WTC11 (cell line): ENCODE measurements around the gene MANSC1. TPM values are rescaled to one million over a fixed set of nuclear protein-coding genes. Genes with fewer than 3 reads are reported as not detected.
A peak's percentile ranks its signal among the peaks of the same experiment; 100 is the strongest.

Experiments used
- CREB1 ChIP-seq: sonication (generic); formaldehyde crosslinking; IDR thresholded peaks from 2 replicates; pipeline ENCODE4 v1.8.0; 2023; ENCODE audit warnings: mild to moderate bottlenecking, missing genetic modification reagents
- CREM ChIP-seq: sonication (generic); formaldehyde crosslinking; IDR thresholded peaks from 2 replicates; pipeline ENCODE4 v1.8.1; 2022; ENCODE audit warnings: mild to moderate bottlenecking, missing genetic modification reagents, moderate library complexity
- E2F5 ChIP-seq: sonication (generic); formaldehyde crosslinking; IDR thresholded peaks from 2 replicates; pipeline ENCODE4 v1.8.1; 2022; ENCODE audit warnings: mild to moderate bottlenecking, moderate library complexity, missing genetic modification reagents
- ESRRA ChIP-seq: sonication (generic); formaldehyde crosslinking; IDR thresholded peaks from 2 replicates; pipeline ENCODE4 v1.8.1; 2022; ENCODE audit warnings: mild to moderate bottlenecking, missing genetic modification reagents, borderline replicate concordance
- JUN ChIP-seq: sonication (generic); formaldehyde crosslinking; IDR thresholded peaks from 2 replicates; pipeline ENCODE4 v1.8.0; 2023; ENCODE audit warnings: mild to moderate bottlenecking, missing genetic modification reagents
- MAX ChIP-seq: sonication (generic); formaldehyde crosslinking; IDR thresholded peaks from 2 replicates; pipeline ENCODE4 v1.8.0; 2022; ENCODE audit warnings: mild to moderate bottlenecking, missing genetic modification reagents
- MYBL2 ChIP-seq: sonication (generic); formaldehyde crosslinking; IDR thresholded peaks from 2 replicates; pipeline ENCODE4 v1.8.1; 2023; ENCODE audit warnings: mild to moderate bottlenecking, moderate library complexity, missing genetic modification reagents
- NFYB ChIP-seq: sonication (generic); formaldehyde crosslinking; conservative IDR thresholded peaks from 2 replicates; pipeline ENCODE4 v1.8.0; 2022; ENCODE audit warnings: low read depth, missing genetic modification reagents
- RELA ChIP-seq: sonication (generic); formaldehyde crosslinking; IDR thresholded peaks from 2 replicates; pipeline ENCODE4 v1.8.1; 2022; ENCODE audit warnings: missing genetic modification reagents, mild to moderate bottlenecking, borderline replicate concordance
- SP1 ChIP-seq: sonication (generic); formaldehyde crosslinking; conservative IDR thresholded peaks from 2 replicates; pipeline ENCODE4 v1.8.1; 2022; ENCODE audit warnings: missing genetic modification reagents
- ZNF263 ChIP-seq: sonication (generic); formaldehyde crosslinking; IDR thresholded peaks from 2 replicates; pipeline ENCODE4 v1.8.1; 2022; ENCODE audit warnings: low read depth, mild to moderate bottlenecking, moderate library complexity, missing genetic modification reagents
- total RNA-seq: library from RNA; stranded (reverse); gene quantifications from 3 replicates; pipeline ENCODE4 v1.2.3, GENCODE V29; 2021
- TF ChIP-seq, protein P1 (sequence below): sonication (generic); formaldehyde crosslinking; IDR thresholded peaks from 2 replicates; pipeline ENCODE4 v1.8.1; 2023; ENCODE audit warnings: mild to moderate bottlenecking, missing genetic modification reagents, moderate library complexity
- TF ChIP-seq, protein P2 (sequence below): sonication (generic); formaldehyde crosslinking; IDR thresholded peaks from 2 replicates; pipeline ENCODE4 v1.8.1; 2023; ENCODE audit warnings: mild to moderate bottlenecking, moderate library complexity, missing genetic modification reagents
- TF ChIP-seq, protein P3 (sequence below): fragments of 250-450 bp; sonication (Bioruptor Pico); IDR thresholded peaks from 2 replicates; pipeline ENCODE4 v2.1.2; 2022; ENCODE audit warnings: mild to moderate bottlenecking, moderate library complexity
- TF ChIP-seq, protein P4 (sequence below): sonication (generic); formaldehyde crosslinking; IDR thresholded peaks from 2 replicates; pipeline ENCODE4 v1.8.0; 2023; ENCODE audit warnings: missing genetic modification reagents, mild to moderate bottlenecking, borderline replicate concordance

MANSC1 gene
- total RNA-seq, 1 experiment from 2014 or later: 6.8 TPM

DNA sequence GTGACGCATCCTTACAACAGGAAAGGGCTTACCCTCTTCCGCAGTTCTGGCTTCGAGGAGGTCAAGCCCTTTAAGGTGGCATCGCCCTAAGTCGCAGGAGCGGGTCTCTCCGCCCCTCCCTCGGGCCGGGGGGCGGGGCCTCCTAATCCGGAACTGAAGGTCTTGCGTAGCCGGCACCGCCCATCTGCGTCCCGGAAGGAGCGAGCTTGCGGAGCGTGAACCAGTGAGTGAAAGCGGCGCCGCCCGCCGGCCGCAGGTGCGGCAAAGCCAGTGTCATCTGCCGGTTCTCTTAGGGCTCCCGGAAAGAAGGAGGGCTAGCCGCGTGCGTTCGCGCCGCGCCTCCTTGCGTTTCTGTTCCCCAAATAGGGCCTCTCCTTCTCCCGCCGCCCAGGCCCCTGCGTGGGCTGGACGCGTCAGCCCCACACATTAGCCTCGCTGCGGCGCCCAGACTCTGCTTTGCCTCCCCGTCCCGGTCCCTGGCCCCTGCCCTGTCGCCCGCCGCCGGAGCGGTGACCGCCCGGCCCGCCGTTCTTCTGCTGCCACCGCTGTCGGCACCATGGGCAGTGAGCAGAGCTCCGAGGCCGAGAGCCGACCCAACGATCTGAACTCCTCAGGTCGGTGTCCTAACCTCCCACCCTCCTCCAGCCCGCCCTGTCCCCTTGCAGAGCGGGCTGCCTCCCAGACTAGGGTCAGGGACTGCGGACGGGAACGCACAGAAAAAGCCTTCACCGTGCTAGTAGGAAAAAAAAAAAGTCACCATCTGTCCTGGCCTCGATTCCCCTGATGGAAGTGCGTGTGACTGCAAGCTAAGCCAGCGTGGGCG lies 7.1 kb upstream of the MANSC1 start, which contains the start of gene BORCS5 (continued):
- TF ChIP-seq E2F5 (CRISPR knock-in tag) (0 out of 2 replicates have a peak, but pooled peaks have one; percentile 47), CREB1 (CRISPR knock-in tag) (no peak), NFYB (CRISPR knock-in tag) (no peak), ZNF263 (no peak), JUN (CRISPR knock-in tag) (peak; percentile 60; the same call in 1 of the 2 replicates), MYBL2 (CRISPR knock-in tag) (0 out of 2 replicates have a peak, but pooled peaks have one; percentile 53), ESRRA (CRISPR knock-in tag) (0 out of 2 replicates have a peak, but pooled peaks have one; percentile 39), SP1 (CRISPR knock-in tag) (peak; percentile 92), RELA (CRISPR knock-in tag) (peak; percentile 66; the same call in 1 of the 2 replicates), MAX (CRISPR knock-in tag) (peak; percentile 89), CREM (CRISPR knock-in tag) (peak; percentile 72)
- TF ChIP-seq, protein P1, sequence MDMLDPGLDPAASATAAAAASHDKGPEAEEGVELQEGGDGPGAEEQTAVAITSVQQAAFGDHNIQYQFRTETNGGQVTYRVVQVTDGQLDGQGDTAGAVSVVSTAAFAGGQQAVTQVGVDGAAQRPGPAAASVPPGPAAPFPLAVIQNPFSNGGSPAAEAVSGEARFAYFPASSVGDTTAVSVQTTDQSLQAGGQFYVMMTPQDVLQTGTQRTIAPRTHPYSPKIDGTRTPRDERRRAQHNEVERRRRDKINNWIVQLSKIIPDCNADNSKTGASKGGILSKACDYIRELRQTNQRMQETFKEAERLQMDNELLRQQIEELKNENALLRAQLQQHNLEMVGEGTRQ (CRISPR knock-in tag): 0 out of 2 replicates have a peak, but pooled peaks have one; percentile 10
- TF ChIP-seq, protein P2, sequence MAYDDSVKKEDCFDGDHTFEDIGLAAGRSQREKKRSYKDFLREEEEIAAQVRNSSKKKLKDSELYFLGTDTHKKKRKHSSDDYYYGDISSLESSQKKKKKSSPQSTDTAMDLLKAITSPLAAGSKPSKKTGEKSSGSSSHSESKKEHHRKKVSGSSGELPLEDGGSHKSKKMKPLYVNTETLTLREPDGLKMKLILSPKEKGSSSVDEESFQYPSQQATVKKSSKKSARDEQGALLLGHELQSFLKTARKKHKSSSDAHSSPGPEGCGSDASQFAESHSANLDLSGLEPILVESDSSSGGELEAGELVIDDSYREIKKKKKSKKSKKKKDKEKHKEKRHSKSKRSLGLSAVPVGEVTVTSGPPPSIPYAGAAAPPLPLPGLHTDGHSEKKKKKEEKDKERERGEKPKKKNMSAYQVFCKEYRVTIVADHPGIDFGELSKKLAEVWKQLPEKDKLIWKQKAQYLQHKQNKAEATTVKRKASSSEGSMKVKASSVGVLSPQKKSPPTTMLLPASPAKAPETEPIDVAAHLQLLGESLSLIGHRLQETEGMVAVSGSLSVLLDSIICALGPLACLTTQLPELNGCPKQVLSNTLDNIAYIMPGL: peak; percentile 95
- TF ChIP-seq, protein P3, sequence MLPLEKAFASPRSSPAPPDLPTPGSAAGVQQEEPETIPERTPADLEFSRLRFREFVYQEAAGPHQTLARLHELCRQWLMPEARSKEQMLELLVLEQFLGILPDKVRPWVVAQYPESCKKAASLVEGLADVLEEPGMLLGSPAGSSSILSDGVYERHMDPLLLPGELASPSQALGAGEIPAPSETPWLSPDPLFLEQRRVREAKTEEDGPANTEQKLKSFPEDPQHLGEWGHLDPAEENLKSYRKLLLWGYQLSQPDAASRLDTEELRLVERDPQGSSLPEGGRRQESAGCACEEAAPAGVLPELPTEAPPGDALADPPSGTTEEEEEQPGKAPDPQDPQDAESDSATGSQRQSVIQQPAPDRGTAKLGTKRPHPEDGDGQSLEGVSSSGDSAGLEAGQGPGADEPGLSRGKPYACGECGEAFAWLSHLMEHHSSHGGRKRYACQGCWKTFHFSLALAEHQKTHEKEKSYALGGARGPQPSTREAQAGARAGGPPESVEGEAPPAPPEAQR (CRISPR knock-in tag): no peak
- TF ChIP-seq, protein P4, sequence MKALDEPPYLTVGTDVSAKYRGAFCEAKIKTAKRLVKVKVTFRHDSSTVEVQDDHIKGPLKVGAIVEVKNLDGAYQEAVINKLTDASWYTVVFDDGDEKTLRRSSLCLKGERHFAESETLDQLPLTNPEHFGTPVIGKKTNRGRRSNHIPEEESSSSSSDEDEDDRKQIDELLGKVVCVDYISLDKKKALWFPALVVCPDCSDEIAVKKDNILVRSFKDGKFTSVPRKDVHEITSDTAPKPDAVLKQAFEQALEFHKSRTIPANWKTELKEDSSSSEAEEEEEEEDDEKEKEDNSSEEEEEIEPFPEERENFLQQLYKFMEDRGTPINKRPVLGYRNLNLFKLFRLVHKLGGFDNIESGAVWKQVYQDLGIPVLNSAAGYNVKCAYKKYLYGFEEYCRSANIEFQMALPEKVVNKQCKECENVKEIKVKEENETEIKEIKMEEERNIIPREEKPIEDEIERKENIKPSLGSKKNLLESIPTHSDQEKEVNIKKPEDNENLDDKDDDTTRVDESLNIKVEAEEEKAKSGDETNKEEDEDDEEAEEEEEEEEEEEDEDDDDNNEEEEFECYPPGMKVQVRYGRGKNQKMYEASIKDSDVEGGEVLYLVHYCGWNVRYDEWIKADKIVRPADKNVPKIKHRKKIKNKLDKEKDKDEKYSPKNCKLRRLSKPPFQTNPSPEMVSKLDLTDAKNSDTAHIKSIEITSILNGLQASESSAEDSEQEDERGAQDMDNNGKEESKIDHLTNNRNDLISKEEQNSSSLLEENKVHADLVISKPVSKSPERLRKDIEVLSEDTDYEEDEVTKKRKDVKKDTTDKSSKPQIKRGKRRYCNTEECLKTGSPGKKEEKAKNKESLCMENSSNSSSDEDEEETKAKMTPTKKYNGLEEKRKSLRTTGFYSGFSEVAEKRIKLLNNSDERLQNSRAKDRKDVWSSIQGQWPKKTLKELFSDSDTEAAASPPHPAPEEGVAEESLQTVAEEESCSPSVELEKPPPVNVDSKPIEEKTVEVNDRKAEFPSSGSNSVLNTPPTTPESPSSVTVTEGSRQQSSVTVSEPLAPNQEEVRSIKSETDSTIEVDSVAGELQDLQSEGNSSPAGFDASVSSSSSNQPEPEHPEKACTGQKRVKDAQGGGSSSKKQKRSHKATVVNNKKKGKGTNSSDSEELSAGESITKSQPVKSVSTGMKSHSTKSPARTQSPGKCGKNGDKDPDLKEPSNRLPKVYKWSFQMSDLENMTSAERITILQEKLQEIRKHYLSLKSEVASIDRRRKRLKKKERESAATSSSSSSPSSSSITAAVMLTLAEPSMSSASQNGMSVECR: peak; percentile 84; the same call in 1 of the 2 replicates
